T-helper 17 cell (primary cell): ENCODE data around the gene SRD5A3. TPM values are rescaled to one million over a fixed set of nuclear protein-coding genes. Genes with fewer than 3 reads are reported as not detected.

Experiments used
- ATAC-seq: fragments of 150-1000 bp; cut with Tn5 transposase; 2 replicates; pipeline ENCODE4 v1.10.0; 2021; ENCODE audit warnings: mild to moderate bottlenecking, moderate library complexity
- DNase-seq, 3 donors: peaks; one replicate each; pipeline versions ENCODE4 v3.0.0 to v3.0.0-alpha.2; 2020 to 2021
- H3K9me3 ChIP-seq: one replicate; pipeline ENCODE4 v1.7.0; 2013; ENCODE audit warnings: low read length, mild to moderate bottlenecking; ENCODE audit not compliant: control insufficient read depth, poor library complexity, severe bottlenecking
- H3K27ac Mint-ChIP-seq: one replicate; pipeline ENCODE4 v1.8.0; 2022; ENCODE audit warnings: mild to moderate bottlenecking, moderate library complexity, mixed read lengths
- H3K27me3 Mint-ChIP-seq: one replicate; pipeline ENCODE4 v1.8.0; 2022; ENCODE audit warnings: mixed read lengths
- H3K36me3 Mint-ChIP-seq: one replicate; pipeline ENCODE4 v1.8.0; 2022; ENCODE audit warnings: low read depth, mixed read lengths
- H3K4me1 Mint-ChIP-seq: one replicate; pipeline ENCODE4 v1.8.0; 2022; ENCODE audit warnings: mild to moderate bottlenecking, mixed read lengths
- H3K4me3 Mint-ChIP-seq: one replicate; pipeline ENCODE4 v1.8.0; 2022; ENCODE audit warnings: mild to moderate bottlenecking, moderate library complexity, mixed read lengths
- total RNA-seq, 4 donors: library from RNA in 2 of 4; stranded (reverse) in 2 of 4; gene quantifications; one replicate each; pipeline ENCODE4 v1.2.3 and lab custom pipeline; 2022 to 2026

Gene SRD5A3
- total RNA-seq, 2 donors from 2014 or later = 1.8 to 2.6 TPM

- ATAC-seq (no peak), DNase-seq (no peak)
- peaks cover 22% of the 10 kb centered on the region for H3K4me1 Mint-ChIP-seq
- H3K4me3 Mint-ChIP-seq = no peak overlapping the region
- H3K27ac Mint-ChIP-seq = peak overlapping the region; percentile 83
- H3K27me3 Mint-ChIP-seq = no peaks in the 10 kb centered on the region
- H3K36me3 Mint-ChIP-seq = peaks cover 3% of the 10 kb centered on the region
- H3K9me3 ChIP-seq = no peaks in the 10 kb centered on the region
These were observed 64.4 kb downstream of the SRD5A3 start for GRCh38 chr4:55410431-55410830.

- H3K4me3 Mint-ChIP-seq = no peak overlapping the region
- H3K36me3 Mint-ChIP-seq = no peaks in the 10 kb centered on the region
- DNase-seq (no peak), ATAC-seq (no peak)
- H3K4me1 Mint-ChIP-seq = peaks cover 13% of the 10 kb centered on the region
- no peaks in the 10 kb centered on the region for H3K9me3 ChIP-seq
- H3K27ac Mint-ChIP-seq = peak overlapping the region; percentile 11
- no peaks in the 10 kb centered on the region for H3K27me3 Mint-ChIP-seq
These were observed 65.6 kb downstream of the SRD5A3 start for GRCh38 chr4:55411621-55412020.

GRCh38 chr4:55416176-55416575 is 70.1 kb downstream of the SRD5A3 start:
- Mint-ChIP-seq H3K36me3 (peaks cover 3% of the 10 kb centered on the region), H3K4me1 (peaks cover 5% of the 10 kb centered on the region), H3K27me3 (no peaks in the 10 kb centered on the region), H3K27ac (no peak overlapping the region), H3K4me3 (no peak overlapping the region)
- H3K9me3 ChIP-seq = no peaks in the 10 kb centered on the region
- ATAC-seq = no peak
- no peak for DNase-seq

Other genes starting within 250 kb of the SRD5A3 start
- not detected for gene KDR, start 220.6 kb upstream of the SRD5A3 start, total RNA-seq
- gene TMEM165, start 49.7 kb downstream of the SRD5A3 start, total RNA-seq = 10 to 100 TPM; 49.7 to 58.8 TPM
- 10 to 100 TPM; 11.6 to 15.1 TPM for gene CLOCK, start 200.7 kb downstream of the SRD5A3 start, total RNA-seq
- gene PDCL2, start 246.0 kb downstream of the SRD5A3 start, total RNA-seq = not detected